Hematopoietic multipotent progenitor cell treated with erythropoietin and hydrocortisone succinate and interleukin-3 and kit ligand, for 4 days (in vitro differentiated cells): ENCODE results near the gene RHEB.

Experiments used
- DNase-seq: peaks from one replicate; pipeline ENCODE4 v3.0.0-alpha.2; 2015

Gene RHEB

DNA sequence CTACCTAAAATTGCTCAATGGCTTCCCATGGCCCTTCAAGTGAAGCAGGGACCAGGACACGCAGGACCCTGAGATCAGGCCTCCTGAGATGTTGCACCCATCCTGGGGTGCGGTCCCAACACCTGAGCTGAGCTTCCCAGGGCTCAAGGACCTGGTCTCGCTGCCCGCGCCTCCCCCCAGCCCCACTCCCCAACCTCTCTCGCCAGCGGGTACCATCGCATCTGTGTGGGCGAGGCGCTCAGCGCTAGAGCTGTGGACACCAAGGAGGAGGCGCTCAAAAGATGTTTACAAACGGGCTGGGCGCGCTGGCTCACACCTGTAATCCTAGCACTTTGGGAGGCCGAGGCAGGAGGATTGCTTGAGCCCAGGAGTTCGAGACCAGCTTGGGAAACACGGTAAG, 72.4 kb downstream of the RHEB start:
- DNase-seq = no peak

DNA sequence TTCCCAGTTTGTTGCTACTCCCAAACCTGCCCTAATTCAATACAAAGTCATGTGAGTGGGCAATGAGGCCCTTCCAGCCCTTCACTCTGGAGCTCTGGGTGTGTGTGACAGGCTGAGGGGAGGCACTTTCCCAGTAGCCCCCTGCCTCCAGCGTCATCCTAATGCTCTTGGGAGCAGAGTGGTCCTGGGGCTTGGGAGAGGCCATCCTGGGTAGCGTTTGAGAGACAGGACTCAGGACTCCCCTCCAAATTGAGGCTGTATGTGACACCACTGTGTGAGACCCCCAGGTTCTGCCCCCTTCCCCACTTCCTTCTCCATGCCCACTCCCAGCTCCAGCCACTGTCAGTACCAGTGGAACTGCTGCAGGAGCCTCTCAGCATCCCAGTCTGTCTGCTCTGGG, 73.3 kb downstream of the RHEB start:
- DNase-seq = no peak

DNA sequence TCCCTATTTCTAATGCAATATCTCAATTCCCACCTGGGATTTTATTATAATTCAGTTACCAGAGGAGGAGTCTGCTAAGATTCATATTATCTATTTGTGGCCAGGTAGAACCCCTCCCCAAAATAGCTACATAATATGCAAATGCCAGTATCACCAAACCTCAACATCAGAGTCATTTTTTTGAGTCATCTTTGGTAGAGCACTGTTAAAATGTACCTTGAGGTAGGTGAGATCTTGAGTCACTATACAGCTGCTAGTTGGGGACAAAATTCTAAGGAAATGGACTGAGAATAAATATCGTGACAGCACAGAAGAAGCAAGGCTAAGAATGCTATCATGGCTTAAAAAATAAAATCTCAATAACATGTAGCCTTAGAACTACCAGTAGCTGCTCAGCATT, 75.1 kb downstream of the RHEB start:
- no peak for DNase-seq

DNA sequence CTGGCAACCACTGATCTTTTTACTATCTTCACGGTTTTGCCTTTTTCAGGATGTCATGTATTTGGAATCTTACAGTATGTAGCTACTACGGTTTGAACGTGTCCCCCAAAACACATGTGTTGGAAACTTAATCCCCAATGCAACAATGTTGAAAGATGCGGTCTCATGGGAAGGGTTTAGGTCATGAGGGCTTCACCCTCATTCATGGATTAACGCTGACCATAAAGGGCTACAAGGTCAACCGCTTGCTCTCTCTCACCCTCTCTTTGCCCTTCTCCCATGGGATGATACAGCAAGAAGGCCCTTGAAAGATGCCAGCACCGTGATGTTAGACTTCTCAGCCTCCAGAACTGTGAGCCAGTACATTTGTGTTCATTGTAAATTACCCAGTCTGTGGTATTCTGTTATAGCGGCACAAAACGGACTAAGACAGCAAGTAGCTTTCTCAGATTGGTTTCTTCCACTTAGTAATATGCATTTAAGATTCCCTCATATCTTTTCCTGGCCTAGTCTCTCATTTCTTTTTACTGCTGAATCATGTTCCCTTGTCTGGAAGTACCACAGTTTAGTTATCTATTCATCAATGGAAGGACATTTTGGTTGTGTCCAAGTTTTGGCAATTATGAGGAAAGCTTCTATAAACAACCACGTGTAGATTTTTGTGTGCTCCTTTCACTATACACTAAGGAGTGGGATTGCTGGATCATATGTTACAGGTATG, 76.8 kb downstream of the RHEB start:
- no peak for DNase-seq

DNA sequence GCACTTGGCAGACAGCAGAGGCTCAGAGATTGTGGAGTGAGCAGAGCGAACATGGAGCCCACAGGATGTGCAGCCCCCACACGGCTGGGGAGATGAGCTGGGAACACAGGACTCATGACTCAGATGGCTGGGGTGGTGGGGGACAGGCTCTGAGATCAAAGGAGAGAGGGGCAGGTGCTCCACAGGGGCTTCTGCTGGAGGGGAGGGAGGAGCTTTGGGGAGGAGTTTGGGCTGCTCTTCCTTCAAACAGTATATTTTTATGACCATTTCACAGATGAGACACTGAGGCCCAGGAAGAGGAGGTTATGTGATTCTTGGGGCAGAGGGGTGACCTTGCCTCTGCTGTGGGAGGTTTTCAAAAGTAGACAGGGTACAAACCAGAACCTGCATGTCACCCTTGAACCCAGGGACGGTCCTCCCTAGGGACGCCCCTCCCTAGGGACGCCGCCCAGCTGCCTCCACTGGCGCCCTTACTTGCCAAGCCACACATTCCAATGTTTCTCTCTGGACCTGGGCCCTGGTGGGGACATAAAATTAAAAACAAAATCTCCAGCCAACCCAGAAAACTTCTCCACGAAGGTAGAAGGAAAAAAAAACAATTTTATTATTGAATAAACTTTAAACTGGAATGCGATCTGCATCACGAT, 78.8 kb downstream of the RHEB start:
- DNase-seq = no peak

DNA sequence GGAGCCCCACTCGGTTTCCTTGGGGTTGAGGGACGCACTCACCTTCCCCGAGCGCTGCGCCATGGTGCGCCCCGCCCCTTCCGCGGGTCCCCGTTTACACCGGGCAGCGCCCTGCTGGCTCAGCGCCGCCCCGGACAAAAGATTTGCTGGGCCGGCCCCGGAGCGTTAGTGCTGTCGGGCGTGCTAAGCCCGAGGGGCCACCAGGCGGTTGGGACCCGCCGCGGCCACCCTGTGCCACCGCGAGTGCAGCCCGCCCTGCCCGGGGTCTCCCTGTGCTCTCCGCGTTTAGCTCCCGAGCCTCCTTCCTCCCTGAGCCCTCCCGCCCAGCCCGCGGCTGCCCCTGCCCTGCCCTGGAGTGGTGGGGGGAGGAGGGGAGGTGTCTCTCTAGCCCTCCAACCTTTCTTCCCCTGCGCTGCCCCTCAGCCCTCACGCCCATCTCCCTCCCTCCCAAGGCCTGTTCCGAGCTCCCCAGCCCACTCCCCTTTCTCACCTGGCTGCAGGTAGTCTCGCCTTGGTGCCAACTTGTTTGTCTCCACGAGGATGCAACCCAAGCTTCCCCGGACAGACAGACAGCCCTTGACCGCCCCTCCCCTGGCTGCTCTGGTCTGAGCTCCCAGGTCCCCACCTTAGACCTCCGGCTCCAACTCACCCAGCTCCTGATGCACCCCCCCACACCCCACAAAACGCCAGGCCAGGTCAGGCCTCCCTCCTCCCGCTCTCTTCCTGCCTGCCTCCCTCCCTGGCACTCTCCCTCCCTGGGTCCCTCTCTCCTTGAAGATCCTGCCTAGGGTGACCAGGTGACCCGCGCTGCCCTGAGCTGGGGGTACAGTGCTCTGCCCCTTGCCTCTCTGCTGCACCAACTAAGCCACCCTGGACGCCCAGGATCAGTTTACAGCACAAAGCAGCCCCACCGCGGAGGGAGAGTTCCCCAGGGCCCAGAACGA, 79.6 kb downstream of the RHEB start, which contains the start of gene CRYGN:
TSS of gene CRYGN (minus strand) at position 287 of the 944 bp plus-strand sequence. CDS start at position 63, 224 bp downstream.
- no peak for DNase-seq

DNA sequence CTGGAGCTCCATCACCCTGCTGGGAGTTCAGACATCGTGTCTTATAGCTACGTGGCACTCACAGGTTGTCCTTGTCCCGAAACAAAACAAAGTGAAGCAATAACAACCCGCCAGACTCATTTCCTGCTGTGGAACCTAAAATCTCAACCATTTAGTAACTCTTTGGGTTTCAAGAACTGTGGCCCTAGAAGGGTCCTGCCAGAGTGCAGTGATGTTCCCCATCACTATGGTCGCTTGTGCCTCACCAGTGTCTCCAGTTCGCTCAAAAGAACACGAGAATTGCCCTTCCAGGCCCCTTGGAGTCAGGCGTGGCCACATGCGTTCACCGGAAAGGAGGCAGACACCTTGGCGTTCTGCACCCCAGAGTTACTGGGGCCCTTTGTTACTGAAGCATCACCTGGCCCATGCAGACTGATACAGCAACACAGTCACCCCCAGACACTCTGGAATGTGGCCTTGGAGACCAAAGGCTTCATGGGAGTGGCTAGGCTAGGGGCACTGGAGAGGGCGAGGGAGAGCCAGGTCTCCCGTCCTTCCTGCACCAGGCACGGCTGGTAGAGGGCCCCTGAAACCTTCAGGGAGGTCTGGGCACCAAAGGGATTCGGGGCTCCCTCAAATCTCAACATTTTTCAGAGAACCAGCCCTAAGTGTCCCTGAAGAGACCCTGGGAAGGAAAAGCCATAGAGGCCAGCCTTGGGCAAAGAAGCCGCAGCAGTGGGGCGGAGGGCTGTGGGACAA, 80.7 kb downstream of the RHEB start:
- no peak for DNase-seq

DNA sequence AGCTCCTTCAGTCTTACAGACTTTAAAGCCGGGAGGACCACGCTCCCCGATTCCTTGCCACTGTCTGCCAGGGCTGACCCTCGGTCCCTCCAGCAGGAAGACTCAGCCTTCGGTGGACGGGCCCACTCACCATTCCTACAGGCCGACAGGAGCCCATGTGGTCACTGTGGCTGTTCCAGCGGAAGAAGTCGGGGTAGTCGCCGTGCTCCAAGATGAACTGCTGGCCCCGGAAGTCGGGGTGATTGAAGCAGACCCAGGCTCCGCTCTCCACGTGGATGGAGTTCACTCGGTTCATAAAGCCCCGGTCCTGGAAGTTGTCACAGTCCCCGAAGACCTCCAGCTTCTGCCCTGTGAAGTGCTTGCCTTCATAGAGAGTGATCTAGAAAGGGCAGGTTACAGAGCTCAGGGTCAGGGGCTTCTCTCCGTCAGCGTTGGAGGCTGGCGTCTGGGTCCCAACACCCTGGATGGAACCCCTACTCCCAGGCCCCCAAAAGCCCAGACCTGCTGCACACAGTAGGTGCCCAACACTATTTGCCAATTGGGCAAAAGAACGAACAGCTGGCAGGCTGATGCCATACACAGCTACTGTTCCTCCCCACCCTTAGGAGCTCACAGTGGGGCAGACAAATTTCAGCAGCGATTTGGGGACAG, 81.7 kb downstream of the RHEB start:
- DNase-seq = no peak

DNA sequence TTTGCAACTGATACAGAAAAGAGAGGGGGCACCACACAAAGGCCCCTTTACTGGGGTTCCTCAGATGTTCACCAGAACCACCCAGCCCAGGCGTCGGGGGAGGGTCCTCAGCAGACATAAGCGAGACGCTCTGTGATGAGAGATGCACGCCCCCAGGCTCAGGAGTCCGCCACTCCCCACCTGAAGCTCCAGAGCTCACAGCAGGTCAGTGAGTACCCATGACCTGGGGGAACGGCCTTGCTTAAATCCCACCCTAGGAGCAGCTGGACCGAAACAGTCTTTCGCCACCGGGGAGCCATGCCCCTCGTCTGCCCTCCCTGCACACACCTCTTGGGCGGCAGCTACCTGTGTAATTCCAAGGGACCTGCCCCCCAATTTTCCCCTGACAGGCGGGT, 82.5 kb downstream of the RHEB start:
- DNase-seq = no peak

DNA sequence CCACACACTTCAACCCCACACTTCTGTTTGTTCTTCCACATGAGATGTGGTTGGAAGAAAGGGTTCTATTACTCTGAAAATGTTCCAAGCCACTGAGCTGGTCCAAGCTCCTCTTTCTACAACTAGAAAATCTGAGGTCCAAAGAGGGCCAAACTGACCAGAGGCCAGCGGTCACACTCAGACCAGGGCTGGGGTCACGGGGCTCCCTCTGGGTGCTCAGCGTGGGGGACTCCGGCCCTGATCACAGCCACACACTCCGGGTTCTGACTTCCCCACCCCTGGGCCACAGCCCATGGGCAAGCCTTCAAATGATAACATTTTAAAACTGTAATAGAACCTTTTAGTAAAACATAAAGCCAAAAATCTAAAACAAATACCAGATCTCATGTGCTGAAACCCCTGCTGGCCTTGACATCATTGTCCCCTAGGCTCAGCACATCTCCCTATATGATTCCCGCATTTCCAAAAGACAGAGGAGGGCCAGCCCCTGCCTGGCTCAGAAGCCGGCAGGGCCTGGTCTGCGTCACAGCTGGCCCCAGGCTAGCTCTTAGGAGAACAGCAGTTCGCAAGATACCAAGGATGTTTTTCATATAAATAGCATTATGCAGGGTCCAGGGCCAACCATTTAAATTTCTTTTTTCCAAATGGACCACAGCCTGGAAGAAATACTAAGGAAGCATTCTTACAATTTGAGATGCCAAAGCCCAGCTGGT, 83.1 kb downstream of the RHEB start:
- DNase-seq = no peak

DNA sequence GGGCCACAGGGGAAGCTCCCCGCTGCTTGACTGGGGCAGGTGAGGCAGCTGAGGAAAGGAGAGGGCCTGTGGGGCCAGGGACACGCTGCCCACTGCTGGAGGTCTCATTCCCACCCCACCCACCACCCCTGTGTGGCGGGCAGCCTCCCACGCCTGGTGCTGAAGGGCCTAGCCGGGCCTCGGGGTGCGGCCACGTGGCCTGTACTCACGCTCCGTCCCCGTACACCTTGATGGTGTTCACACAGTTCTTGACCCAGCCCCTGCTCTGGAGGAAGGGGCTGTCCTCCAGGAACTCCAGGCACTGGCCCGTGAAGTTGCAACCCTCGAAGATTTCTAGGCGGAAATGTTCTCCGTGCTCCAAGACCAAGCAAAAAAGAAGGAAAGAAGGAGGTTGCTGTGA, 83.7 kb downstream of the RHEB start:
- no peak for DNase-seq

DNA sequence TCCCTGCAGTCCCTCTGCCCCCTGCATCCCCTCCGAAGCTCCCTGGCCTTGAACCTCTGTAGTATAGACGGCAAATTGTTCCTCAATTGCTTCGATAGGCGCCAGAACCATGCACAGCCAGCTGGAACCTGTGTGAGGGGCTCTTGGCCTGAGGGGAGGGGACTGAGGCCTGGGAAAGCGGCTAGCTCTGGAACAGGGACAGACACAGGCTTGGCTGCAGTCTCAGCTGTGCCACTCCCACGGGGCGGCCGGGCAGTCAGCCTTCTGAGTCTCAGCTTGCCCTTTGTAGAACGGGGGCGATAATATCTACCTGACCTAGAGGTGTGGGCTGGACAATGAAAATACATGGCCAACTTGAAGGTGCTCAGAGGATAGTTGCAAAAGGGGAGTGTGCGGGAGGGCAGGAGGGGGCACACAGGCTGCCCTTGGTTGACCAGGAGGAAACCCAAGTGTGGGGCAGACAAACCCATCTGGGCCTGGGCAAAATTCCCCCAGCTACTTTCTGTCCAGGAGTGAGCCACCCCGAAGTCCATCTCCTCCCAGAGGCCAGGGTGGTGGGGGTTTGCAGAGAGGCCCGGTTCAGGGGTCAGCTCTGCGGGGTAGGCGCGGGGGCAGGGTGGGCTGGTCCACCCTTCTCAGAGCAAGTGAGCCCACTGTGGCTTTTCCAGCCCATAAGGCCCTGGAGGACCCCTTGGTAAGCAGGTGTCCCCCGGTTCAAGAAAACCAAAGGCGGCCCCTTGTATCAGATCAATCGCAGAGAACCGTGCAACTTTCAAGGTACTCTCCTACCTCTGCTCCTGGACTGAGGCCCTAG, 84.4 kb downstream of the RHEB start:
- DNase-seq = no peak

DNA sequence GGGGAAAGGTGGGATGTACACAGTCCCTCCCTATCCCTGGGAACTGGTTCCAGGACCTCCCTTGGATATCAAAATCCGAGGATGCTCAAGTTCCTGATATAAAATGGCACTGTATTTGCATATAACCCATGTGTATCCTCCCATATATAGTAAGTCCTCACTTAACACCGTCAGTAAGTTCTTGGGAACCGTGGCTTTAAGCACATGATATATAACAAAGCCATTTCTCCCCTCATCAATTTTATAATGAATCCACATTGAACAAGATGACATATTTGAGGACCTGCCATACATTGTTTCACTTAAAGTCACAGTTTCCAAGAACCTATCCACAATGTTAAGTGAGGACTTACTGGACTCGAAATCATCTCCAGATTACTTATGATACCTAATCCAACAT, 85.1 kb downstream of the RHEB start:
- no peak for DNase-seq

DNA sequence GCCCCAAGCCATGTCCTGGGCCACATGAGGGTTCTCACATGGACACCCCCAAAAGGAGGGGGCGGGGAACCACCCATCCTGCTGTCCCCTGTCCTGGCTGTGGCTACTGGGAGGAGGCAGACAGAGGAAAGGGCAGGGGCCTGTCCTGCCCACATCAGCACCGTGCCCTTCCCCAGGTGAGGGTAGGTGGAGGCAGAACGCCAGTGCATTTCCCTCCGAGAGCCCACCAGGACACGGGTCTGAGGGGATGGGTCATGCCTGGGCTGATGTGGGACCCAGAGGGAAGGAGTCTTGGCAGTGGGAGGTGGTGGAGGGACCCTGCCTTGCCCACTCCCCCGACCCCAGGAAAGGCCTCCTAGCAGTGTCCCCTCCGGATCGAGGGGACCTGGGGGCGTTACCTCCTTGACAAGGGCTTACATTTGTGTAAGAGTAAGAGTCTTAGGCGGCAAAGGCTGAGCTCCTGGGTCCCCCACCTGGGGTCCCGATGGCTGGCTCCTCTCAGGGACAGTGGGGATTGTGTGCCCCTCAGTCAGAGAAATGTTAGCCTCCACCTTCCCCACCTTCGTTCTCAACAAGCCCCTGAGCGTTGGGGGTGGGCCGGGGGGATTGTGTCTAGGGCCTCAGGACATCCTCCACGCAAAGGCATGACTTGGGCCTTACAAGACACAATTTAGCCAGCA, 85.8 kb downstream of the RHEB start:
- no peak for DNase-seq

DNA sequence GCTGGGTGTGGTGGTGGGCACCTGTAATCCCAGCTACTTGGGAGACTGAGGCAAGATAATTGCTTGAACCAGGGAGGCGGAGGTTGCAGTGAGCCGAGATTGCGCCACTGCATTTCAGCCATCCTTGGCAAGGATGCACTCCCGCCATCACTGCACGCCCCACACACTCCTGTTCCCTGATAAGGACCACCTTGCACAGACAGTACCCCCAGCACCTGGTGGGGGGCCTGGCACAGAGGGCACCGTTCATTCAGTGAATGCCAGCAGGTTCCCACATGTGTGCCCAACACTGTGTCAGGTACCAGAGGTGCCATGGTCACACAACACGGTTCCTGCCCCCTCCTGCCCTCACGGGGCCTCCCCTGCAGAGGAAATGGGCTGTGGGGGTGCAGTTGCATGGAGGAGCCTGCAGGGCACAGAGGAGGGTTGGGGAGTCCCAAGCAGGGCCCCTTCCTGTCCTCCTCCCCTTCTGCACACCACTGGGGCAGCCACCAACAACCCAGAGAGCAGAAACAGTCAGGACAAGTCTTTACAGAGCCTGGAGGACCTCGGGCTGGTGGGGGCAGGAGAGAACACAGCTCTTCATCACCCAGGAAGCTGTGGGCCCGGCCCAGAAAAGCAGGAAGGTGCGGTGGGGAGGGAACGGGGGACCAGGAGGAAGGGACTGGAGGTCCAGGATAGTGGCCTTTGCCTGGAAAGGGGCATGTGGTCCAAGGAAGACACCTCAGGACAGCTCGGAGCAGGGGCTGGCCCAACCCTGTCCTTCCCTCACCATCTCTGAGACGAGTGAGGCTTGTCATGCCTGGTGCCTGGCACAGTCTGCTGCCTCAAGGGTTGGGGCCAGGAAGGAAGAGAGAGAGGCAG, 86.8 kb downstream of the RHEB start:
- DNase-seq = peak; percentile 50

DNA sequence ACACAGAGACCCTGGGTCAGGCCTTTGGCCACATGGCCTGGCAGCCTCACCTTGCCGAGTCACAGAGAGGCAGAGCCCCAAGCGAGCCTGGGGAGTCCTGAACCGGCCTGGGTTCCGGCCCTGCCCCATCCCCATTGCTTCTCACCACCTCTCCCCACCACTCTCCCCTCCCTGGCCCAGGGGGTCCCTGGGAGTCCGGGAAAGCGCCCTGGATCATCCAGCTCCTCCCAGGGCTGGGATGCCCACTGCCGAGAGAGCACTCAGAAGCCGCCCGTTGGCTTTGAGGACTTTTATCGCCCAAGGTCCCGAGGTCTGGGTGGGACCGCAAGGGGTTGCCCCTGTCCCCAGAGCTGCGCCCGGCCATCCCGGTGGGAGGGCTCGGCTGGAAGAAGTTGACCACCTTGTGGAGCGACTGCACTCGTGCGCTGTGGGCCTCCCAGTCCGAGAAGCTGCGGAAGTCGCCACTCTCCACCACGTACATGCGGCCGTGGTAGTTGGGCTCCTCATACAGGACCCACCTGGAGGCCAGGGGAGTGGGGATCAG, 87.9 kb downstream of the RHEB start:
- no peak for DNase-seq

DNA sequence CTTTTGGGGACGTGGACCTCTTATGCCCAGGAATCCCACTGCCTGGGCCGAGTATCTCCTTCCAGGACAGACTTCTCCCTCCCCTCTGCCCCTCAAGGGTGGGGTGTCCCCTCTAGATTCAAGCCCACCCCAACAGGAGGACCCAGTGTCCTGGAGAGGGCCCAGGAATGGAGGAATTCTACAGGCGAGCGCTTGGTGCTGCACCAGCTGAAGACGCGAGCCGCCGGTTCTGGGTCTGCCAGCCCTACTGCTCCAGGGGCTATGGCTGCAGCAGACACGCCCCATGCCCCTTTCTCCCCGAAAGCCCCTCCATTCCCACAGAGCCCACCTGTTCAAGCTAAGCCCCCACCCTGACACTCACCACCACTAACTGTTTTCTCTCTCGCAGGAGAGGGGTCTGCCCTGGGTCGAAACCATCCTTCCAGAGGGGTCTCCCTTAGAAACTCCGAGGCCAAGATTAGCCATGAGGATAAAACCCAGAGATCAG, 88.4 kb downstream of the RHEB start:
- DNase-seq = no peak

DNA sequence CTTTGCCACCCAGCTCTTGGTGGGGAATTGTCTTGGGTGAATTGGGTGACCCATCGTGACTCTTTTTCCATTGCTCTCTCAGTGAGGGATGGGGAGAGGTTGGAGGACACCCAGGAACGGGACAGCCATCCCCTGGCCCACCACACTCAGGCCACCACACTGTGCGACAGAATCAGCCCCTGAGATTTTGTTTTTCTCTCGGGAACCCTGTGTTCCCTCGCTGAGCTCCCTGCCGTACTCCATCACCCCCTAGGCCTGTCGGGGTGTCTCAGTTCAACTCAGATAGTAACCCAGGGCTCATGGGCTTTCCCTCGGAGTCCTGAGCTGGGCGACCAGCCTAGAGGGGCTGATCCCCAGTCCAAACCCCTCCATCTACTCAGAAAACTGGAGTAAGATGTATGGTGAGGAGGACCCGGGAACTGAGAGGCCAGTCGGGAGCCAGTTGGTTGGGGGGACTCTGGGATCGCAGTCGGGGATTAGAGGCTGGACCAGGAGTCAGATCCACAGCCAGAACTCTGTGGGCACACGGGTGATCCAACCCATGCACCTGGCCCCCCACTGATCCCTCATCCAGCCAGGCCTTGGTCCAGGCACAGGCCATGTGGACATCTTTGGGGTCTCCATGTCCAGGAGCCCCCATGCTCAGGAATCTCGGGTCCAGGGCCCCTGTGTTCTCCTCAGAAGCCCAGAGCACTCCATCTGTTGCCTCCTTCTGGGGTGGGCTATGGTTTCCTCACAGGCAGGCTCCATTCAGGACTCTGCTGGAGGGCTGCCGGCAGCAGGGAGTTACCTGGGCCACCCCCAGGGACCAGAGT, 89.1 kb downstream of the RHEB start:
- no peak for DNase-seq
